NCI-H2029 treated with DMSO at 0.1 percent for 48 hours (cell line): ENCODE measurements around the gene PLXNB1.

Source experiments
- DNase-seq: peaks from one replicate; lab custom pipeline; 2025; lab: John Stamatoyannopoulos, UW

PLXNB1 gene

GRCh38 chr3:48369693-48370332 is 60.1 kb downstream of the PLXNB1 start:
- no peak for DNase-seq

DNA sequence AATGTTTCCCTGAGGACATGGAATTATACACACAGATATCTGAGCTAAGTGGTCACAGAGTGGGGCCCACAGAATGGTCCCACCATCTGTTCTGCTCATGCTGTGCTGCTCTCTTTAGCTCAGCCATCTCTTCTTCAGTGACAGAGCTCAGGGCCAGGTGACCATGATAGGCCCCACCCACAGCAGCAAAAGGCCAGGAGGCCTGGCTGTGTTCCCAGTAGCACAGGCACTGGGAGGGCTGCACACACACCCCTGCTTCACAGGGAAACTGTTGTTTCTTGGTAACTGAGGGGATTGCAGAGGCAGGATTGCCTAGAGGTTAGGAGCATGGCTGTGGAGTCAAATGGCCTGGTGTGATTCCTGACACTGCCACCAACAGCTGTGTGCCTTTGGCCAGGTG is 62.7 kb downstream of the PLXNB1 start:
- DNase-seq: peak; percentile 24

GRCh38 chr3:48364840-48365239 is 65.0 kb downstream of the PLXNB1 start:
- DNase-seq: no peak

DNA sequence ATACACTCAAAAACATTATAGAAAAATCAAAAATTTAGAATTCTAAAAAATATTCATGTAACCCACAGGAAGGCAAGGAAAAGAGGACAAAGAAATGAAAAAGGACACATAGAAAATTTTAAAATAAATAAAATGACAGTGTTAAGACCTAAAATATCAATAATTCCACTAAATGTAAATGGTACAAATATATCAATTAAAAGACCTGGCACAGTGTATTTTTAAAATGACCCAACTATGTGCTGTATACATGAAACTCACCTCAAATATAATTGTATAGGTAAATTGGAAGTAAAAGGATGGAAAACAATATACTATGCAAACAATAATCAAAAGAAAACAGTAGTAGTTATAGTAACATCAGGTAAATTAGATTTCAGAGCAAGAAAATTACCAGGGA is 68.0 kb downstream of the PLXNB1 start:
- no peak for DNase-seq

- DNase-seq: no peak
Measured at GRCh38 chr3:48356419-48356818, 73.5 kb downstream of the PLXNB1 start.

DNA sequence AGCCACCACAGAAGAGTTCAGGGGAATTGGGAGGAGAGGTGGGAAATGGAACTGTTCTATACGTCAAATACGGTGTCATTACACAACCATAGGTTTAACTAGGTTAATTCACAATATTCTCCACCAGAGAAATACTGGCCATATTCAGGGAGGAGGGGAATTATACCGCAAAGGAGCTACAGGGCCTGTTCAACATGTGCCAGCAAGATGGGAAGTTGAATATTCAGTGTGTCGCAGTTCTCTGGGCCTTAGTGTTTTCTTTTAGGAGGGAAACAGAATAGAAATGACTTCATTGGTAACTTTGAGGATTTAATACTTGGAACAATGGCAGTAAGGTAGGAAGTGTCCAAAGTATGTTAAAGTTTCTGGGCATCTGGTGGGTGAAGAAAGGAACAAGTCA is 75.9 kb downstream of the PLXNB1 start:
- no peak for DNase-seq
